Measurements from ENCODE around the gene NPR1. TPM values are rescaled to one million over a fixed set of nuclear protein-coding genes. Genes with fewer than 3 reads are reported as not detected.

Gene NPR1
- total RNA-seq, 1 experiment from 2014 or later, result not detected

DNA sequence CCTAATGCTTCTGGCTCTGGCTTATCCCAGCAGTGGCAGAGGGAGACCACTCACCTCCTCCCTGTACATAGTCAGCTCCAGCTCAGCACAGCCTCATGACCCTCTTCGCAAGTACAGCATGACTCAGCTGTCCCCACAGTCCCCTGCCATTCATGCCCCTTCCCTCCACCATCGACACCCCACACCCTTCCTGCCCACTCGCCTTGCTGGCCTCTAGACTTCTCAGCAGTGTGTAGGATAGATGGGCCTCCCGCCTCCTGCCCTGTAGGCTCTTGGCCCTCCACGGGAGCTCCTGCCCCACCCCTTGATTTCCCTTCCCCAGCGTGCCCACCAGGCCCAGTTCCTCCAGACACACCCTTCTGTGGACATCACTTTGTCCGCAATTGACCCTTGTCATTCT, 9.8 kb downstream of the NPR1 start:
- ChIA-PET POLR2A (interaction anchor here (0.6 to 0.9 kb wide), 3 partner anchors 14 to 36 kb away, joined by 3 read pairs; no protein-coding TSS in a partner anchor), CTCF (interaction anchor here (0.7 to 2.8 kb wide), 3 partner anchors 10 to 186 kb away, joined by 3 to 13 read pairs (median 4); partner anchors contain the start of gene NPR1)
- no peaks in the 10 kb centered on the region for H3K36me3 Mint-ChIP-seq (ENCODE audit: insufficient read depth, unreplicated experiment)
- H3K4me3 Mint-ChIP-seq (ENCODE audit: unreplicated experiment), result no peak overlapping the region
- TF ChIP-seq, protein P1, sequence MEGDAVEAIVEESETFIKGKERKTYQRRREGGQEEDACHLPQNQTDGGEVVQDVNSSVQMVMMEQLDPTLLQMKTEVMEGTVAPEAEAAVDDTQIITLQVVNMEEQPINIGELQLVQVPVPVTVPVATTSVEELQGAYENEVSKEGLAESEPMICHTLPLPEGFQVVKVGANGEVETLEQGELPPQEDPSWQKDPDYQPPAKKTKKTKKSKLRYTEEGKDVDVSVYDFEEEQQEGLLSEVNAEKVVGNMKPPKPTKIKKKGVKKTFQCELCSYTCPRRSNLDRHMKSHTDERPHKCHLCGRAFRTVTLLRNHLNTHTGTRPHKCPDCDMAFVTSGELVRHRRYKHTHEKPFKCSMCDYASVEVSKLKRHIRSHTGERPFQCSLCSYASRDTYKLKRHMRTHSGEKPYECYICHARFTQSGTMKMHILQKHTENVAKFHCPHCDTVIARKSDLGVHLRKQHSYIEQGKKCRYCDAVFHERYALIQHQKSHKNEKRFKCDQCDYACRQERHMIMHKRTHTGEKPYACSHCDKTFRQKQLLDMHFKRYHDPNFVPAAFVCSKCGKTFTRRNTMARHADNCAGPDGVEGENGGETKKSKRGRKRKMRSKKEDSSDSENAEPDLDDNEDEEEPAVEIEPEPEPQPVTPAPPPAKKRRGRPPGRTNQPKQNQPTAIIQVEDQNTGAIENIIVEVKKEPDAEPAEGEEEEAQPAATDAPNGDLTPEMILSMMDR (IDR thresholded peaks at IDR 0.05; ENCODE audit: unreplicated experiment), result no peak
- no peak overlapping the region for H3K27ac Mint-ChIP-seq (ENCODE audit: low read depth, unreplicated experiment)
- peaks cover 8% of the 10 kb centered on the region for H3K4me1 Mint-ChIP-seq (ENCODE audit: insufficient read depth, unreplicated experiment)
- no peak for DNase-seq (ENCODE audit: unreplicated experiment)
- BruUV-seq (replicated peaks), result no TSS peak
- intact Hi-C loops (cut with micrococcal nuclease), result no loop called here
- peaks cover 14% of the 10 kb centered on the region for H3K27me3 Mint-ChIP-seq (ENCODE audit: insufficient read depth, unreplicated experiment)
- H3K9me3 Mint-ChIP-seq (ENCODE audit: unreplicated experiment), result no peaks in the 10 kb centered on the region

DNA sequence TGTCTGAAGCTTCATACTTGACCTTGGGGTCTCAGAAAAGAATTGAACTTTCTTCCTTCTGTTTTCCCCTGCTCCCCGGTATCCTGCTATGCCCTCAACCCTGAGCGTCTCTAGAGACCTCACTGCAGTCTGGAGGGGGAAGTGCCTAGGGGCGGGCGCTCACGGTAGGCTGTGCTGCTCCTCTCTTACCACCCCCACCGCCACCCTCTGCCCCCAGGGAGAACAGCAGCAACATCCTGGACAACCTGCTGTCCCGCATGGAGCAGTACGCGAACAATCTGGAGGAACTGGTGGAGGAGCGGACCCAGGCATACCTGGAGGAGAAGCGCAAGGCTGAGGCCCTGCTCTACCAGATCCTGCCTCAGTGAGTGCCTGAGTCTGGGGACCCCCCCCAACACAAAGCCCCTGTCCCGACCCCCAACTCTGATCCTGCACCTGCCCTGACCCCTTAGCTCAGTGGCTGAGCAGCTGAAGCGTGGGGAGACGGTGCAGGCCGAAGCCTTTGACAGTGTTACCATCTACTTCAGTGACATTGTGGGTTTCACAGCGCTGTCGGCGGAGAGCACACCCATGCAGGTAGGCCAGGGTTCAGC, 10.3 kb downstream of the NPR1 start:
- TF ChIP-seq, protein P1 (IDR thresholded peaks at IDR 0.05; ENCODE audit: unreplicated experiment), result no peak
- intact Hi-C loops (cut with micrococcal nuclease), result no loop called here
- peaks cover 14% of the 10 kb centered on the region for H3K27me3 Mint-ChIP-seq (ENCODE audit: insufficient read depth, unreplicated experiment)
- peaks cover 5% of the 10 kb centered on the region for H3K4me1 Mint-ChIP-seq (ENCODE audit: insufficient read depth, unreplicated experiment)
- no peaks in the 10 kb centered on the region for H3K9me3 Mint-ChIP-seq (ENCODE audit: unreplicated experiment)
- no peak for DNase-seq (ENCODE audit: unreplicated experiment)
- no TSS peak for BruUV-seq (replicated peaks)
- no peak overlapping the region for H3K27ac Mint-ChIP-seq (ENCODE audit: low read depth, unreplicated experiment)
- CTCF ChIA-PET, result interaction anchor here (0.6 to 2.8 kb wide), 5 partner anchors 10 to 178 kb away, joined by 3 to 13 read pairs (median 4); partner anchors contain the start of genes INTS3, NPR1 and SLC27A3
- POLR2A ChIA-PET, result interaction anchor here (0.6 to 0.9 kb wide), 3 partner anchors 14 to 35 kb away, joined by 3 read pairs; no protein-coding TSS in a partner anchor
- H3K36me3 Mint-ChIP-seq (ENCODE audit: insufficient read depth, unreplicated experiment), result no peaks in the 10 kb centered on the region
- no peak overlapping the region for H3K4me3 Mint-ChIP-seq (ENCODE audit: unreplicated experiment)

DNA sequence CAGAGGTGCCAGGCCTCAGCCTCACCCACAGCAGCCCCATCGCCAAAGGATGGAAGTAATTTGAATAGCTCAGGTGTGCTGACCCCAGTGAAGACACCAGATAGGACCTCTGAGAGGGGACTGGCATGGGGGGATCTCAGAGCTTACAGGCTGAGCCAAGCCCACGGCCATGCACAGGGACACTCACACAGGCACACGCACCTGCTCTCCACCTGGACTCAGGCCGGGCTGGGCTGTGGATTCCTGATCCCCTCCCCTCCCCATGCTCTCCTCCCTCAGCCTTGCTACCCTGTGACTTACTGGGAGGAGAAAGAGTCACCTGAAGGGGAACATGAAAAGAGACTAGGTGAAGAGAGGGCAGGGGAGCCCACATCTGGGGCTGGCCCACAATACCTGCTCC, 15.0 kb downstream of the NPR1 start:
- no peak for DNase-seq (ENCODE audit: unreplicated experiment)
- Mint-ChIP-seq H3K4me1 (ENCODE audit: insufficient read depth, unreplicated experiment) (peaks cover 11% of the 10 kb centered on the region), H3K9me3 (ENCODE audit: unreplicated experiment) (no peaks in the 10 kb centered on the region), H3K27me3 (ENCODE audit: insufficient read depth, unreplicated experiment) (no peaks in the 10 kb centered on the region), H3K4me3 (ENCODE audit: unreplicated experiment) (no peak overlapping the region), H3K36me3 (ENCODE audit: insufficient read depth, unreplicated experiment) (no peaks in the 10 kb centered on the region), H3K27ac (ENCODE audit: low read depth, unreplicated experiment) (no peak overlapping the region)
- ChIA-PET POLR2A (interaction anchor here (0.6 kb wide), 1 partner anchor 226 kb away, joined by 3 read pairs; no protein-coding TSS in a partner anchor), CTCF (no interaction called here)
- TF ChIP-seq, protein P1 (IDR thresholded peaks at IDR 0.05; ENCODE audit: unreplicated experiment), result no peak
- BruUV-seq (replicated peaks), result no TSS peak
- intact Hi-C loops (cut with micrococcal nuclease), result no loop called here

DNA sequence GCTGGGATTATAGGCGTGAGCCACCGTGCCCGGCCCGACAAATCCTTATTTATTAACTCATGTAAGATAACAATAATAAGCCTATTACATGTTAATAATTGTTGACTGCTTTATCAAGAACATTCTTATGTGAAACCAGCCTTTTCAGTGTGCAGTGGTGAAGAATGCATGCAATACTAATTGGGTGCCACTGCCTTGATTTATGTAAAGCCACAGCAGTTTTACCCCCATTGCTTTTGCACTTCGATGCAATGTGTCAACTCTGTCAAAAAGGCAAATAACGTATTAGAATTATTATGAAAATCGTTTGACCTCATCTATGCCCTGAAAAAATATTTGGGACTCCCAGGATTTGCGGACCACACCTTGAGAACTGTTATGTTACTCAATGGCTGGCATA, 18.3 kb downstream of the NPR1 start:
- no peak overlapping the region for H3K27ac Mint-ChIP-seq (ENCODE audit: low read depth, unreplicated experiment)
- ChIA-PET POLR2A (interaction anchor here (0.6 to 2.8 kb wide), 5 partner anchors 12 to 1340 kb away, joined by 4 to 11 read pairs (median 5); partner anchors contain the start of gene INTS3), CTCF (interaction anchor here (0.6 to 1.3 kb wide), 3 partner anchors 12 to 187 kb away, joined by 4 to 8 read pairs (median 6); partner anchors contain the start of gene NPR1)

More for the DNA sequence above, 18.3 kb downstream of the NPR1 start:
- TF ChIP-seq, protein P1 (IDR thresholded peaks at IDR 0.05; ENCODE audit: unreplicated experiment), result no peak
- no peaks in the 10 kb centered on the region for H3K27me3 Mint-ChIP-seq (ENCODE audit: insufficient read depth, unreplicated experiment)
- BruUV-seq (replicated peaks), result no TSS peak
- intact Hi-C loops (cut with micrococcal nuclease), result no loop called here
- peaks cover 17% of the 10 kb centered on the region for H3K4me1 Mint-ChIP-seq (ENCODE audit: insufficient read depth, unreplicated experiment)
- no peaks in the 10 kb centered on the region for H3K9me3 Mint-ChIP-seq (ENCODE audit: unreplicated experiment)
- no peaks in the 10 kb centered on the region for H3K36me3 Mint-ChIP-seq (ENCODE audit: insufficient read depth, unreplicated experiment)
- DNase-seq (ENCODE audit: unreplicated experiment), result no peak
- H3K4me3 Mint-ChIP-seq (ENCODE audit: unreplicated experiment), result no peak overlapping the region

Data from MCF 10A (cell line).